GM18907 (cell line): Measurements from ENCODE around the gene IMPACT.

Experiments
- ATAC-seq: cut with Tn5 transposase; IDR thresholded peaks from one replicate; pipeline ENCODE4 v1.9.1; 2021; ENCODE audit warnings: mild to moderate bottlenecking, moderate library complexity; ENCODE audit not compliant: unreplicated experiment

IMPACT gene

GRCh38 chr18:24420551-24420950 lies 5.9 kb upstream of the IMPACT start:
- no peak for ATAC-seq

DNA sequence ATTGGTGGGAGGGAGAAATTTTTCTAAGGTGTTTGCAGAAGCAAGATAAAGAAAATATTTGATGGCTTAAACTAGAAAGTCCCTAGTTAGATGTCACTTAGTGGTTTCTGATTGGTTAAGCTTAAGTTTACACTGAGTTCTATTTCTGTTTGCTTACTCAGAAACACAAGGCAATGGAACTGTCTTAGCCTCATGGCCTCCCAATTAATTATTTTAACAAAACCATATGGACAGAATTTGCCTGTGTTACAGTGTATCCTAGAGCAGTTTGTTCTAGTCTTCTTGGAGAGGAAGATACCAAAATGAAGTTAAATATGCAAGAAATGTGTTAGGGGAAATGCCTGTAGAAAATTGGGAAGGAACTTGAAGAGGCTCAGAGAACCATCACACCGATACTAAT lies 4.6 kb upstream of the IMPACT start:
- no peak for ATAC-seq

- ATAC-seq, result no peak
Measured at GRCh38 chr18:24426073-24426397, 435 bp upstream of the IMPACT start.

DNA sequence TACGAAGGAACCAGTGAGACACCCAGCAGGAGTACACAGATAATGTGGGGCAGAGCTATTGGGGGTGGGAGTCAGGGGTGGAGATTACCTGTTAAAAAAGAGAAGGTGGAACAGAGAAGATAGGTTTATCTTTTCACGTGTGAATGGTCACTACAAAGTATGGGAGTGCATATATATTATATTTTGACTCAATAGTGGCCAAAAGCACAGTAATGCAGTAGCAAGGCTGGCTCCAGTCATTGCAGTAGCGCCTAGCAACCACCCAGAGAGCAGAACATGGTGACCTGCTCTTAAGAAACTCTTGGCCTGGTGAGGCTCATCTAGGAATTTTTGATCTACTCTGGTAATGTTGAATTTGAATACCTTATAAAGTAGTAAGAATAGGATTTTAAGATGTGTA lies 1.0 kb downstream of the IMPACT start:
- no peak for ATAC-seq

GRCh38 chr18:24428709-24429108 lies 2.2 kb downstream of the IMPACT start:
- ATAC-seq, result no peak

GRCh38 chr18:24429188-24429587 lies 2.7 kb downstream of the IMPACT start:
- ATAC-seq, result no peak

- ATAC-seq, result no peak
Measured at GRCh38 chr18:24432618-24433017, 6.1 kb downstream of the IMPACT start.

GRCh38 chr18:24436939-24437338 lies 10.5 kb downstream of the IMPACT start:
- ATAC-seq, result no peak

GRCh38 chr18:24443870-24444269 lies 17.4 kb downstream of the IMPACT start:
- ATAC-seq, result peak; percentile 85

DNA sequence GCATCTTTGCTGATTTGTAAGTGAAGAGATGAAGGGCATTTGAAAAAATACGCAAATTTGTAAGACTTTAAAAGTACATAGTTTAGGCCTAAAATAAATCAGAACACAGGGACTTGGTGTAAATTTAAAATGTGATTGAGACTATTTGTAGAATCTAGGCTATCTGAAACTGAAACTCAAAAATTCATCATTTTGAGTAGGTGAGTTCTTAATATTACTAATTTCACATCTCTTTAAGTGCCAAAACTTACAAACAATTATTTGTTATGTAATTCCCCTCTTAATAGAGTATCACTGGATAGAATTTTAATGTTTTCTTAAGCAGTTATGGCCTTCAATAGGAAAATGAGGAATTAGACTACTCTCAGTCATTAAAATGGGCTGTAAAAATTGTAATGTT lies 20.0 kb downstream of the IMPACT start:
- ATAC-seq, result peak; percentile 72

GRCh38 chr18:24446953-24447538 lies 20.6 kb downstream of the IMPACT start:
- no peak for ATAC-seq

GRCh38 chr18:24447961-24448360 lies 21.5 kb downstream of the IMPACT start:
- ATAC-seq, result no peak

DNA sequence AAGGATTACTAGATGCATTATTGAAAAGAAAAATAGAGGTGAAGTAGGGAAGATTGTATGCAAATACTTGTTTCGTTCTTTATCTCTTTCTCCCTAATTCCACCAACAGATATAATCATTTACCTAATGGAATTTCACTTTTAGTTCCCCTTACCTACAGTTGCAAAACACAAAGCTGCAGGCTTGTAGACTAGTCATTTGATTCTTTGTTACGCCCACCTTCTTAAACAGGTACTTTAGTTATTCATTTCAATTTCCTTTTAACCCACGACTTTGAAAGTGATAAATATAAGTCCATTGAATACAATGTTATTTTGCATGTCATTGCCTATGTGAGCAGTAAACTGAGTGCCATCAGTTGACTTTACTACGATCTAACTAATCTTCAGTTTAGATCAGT lies 30.1 kb downstream of the IMPACT start:
- ATAC-seq, result peak; percentile 93

- no peak for ATAC-seq
Measured at GRCh38 chr18:24459772-24460171, 33.3 kb downstream of the IMPACT start.

GRCh38 chr18:24460388-24460787 lies 33.9 kb downstream of the IMPACT start, which contains the start of gene HRH4:
HRH4 (plus strand) TSS chr18:24460637; CDS start chr18:24460729, 92 bp downstream.
- no peak for ATAC-seq

GRCh38 chr18:24461996-24462395 lies 35.5 kb downstream of the IMPACT start:
- no peak for ATAC-seq

GRCh38 chr18:24462838-24463775 lies 36.6 kb downstream of the IMPACT start:
- ATAC-seq, result no peak

DNA sequence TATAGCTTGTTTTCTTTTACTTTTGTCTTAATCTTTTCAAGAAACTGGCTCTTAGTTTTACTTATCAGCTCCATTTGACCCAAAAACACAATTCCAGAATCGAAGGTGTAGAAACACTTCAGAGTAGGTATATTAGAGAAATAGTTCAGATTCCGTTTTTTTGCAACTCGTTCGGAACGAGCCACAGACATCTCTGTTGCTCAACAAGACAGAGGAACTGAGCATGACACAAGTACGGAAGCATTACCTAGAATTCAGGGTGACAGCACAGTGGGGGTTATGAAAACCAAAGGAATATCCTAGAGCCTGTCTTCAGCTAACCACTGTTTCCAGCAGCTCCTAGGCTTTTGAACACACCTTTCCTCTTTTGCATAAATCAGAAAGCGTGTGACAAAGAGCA lies 39.0 kb downstream of the IMPACT start:
- no peak for ATAC-seq

- ATAC-seq, result no peak
Measured at GRCh38 chr18:24466771-24467170, 40.3 kb downstream of the IMPACT start.

DNA sequence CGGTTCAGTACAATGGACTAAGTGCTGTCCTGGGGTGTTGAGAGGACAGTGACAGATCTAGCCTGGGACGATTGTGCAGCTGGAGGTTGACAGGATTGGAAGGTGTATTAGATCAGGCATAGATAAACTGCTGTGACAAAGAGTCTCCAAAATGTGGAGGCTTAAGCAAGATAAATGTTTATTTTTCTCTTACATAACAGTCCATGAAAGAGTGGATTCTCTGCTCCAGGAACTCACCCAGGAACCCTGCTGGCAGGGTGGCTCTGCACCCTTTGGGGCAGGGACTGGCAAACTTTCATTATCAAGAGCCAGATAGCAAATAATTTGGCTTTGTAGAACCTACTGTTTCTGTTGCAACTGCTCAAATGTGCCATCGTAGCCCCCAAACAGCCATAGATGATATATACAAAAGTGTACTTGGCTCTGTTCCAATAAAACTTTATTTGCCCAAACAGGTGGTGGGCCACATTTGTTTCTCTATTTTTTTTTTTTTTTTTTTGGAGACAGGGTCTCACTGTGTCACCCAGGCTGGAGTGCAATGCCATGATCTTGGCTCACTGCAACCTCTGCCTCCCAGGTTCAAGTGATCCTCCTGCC lies 43.6 kb downstream of the IMPACT start:
- ATAC-seq, result no peak

DNA sequence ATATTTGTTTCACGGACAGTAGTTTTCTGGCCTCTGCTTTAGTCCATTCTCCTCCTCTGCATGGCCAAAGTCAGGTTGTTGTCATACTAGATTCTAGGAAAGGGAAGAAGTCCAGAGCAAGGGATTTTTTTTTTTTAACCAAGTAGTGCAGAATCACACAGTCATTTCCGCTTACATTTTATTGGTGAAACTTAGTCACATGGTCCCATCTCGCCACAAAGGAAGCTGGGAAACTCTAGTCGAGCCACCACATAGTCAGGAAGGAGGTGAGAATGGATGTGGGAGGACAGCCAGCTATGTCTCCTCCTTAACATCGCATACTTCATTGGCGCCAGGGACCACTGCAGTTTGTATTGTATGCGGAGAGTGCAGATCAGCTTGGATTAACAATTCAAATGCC lies 44.3 kb downstream of the IMPACT start:
- no peak for ATAC-seq

- ATAC-seq, result no peak
Measured at GRCh38 chr18:24472591-24472990, 46.1 kb downstream of the IMPACT start.
